ACHN (cell line): ENCODE measurements around the gene ME3.
"Not testable (repeated sequence)": the region's sequence is repeated elsewhere in the genome, so short reads cannot be mapped to it uniquely, and the experiment has no call there.

ENCODE experiments used
- DNase-seq: peaks from one replicate; pipeline ENCODE4 v3.0.0-alpha.2; 2015
- in situ Hi-C: cut with HindIII; loops from 2 replicates; pipeline ENCODE4 v1.10.0; 2017; ENCODE audit warnings: low sequenced_read_pairs, low pct_ligation_motif_present, low pct_unique_long_range_greater_than_20kb

ME3 gene

GRCh38 chr11:86629045-86629706 lies 43.2 kb downstream of the ME3 start:
- in situ Hi-C loops: no loop called here
- DNase-seq: no peak

GRCh38 chr11:86627776-86628455 lies 44.5 kb downstream of the ME3 start:
- in situ Hi-C loops: no loop called here
- DNase-seq: no peak

- DNase-seq: no peak
- in situ Hi-C loops: no loop called here
Observed at GRCh38 chr11:86625981-86626380, 46.4 kb downstream of the ME3 start.

GRCh38 chr11:86625544-86625943 lies 46.9 kb downstream of the ME3 start:
- no peak for DNase-seq
- in situ Hi-C loops: no loop called here

GRCh38 chr11:86624366-86624765 lies 48.0 kb downstream of the ME3 start:
- no peak for DNase-seq
- in situ Hi-C loops: no loop called here

GRCh38 chr11:86623736-86624135 lies 48.7 kb downstream of the ME3 start:
- no peak for DNase-seq
- in situ Hi-C loops: no loop called here

GRCh38 chr11:86623041-86623621 lies 49.3 kb downstream of the ME3 start:
- in situ Hi-C loops: no loop called here
- no peak for DNase-seq

- in situ Hi-C loops: no loop called here
- no peak for DNase-seq
Observed at GRCh38 chr11:86621854-86622253, 50.6 kb downstream of the ME3 start.

GRCh38 chr11:86620891-86621521 lies 51.4 kb downstream of the ME3 start:
- in situ Hi-C loops: no loop called here
- DNase-seq: no peak

- in situ Hi-C loops, DNase-seq: not testable (repeated sequence)
Observed at GRCh38 chr11:86619428-86619827, 53.0 kb downstream of the ME3 start.

GRCh38 chr11:86617502-86617901 lies 54.9 kb downstream of the ME3 start:
- in situ Hi-C loops: no loop called here
- DNase-seq: no peak

- no peak for DNase-seq
- in situ Hi-C loops: no loop called here
Observed at GRCh38 chr11:86615487-86615886, 56.9 kb downstream of the ME3 start.

- in situ Hi-C loops: no loop called here
- DNase-seq: no peak
Observed at GRCh38 chr11:86610559-86611341, 61.7 kb downstream of the ME3 start.

- in situ Hi-C loops: no loop called here
- peak; percentile 78 for DNase-seq
Observed at GRCh38 chr11:86608251-86608799, 64.1 kb downstream of the ME3 start.

GRCh38 chr11:86606836-86607481 lies 65.5 kb downstream of the ME3 start:
- in situ Hi-C loops: no loop called here
- DNase-seq: no peak

GRCh38 chr11:86606270-86606835 lies 66.1 kb downstream of the ME3 start:
- no peak for DNase-seq
- in situ Hi-C loops: no loop called here

GRCh38 chr11:86596861-86597586 lies 75.4 kb downstream of the ME3 start:
- no peak for DNase-seq
- in situ Hi-C loops: loop anchor here (25.0 kb wide), 1 partner anchor 135 kb away; no protein-coding TSS in a partner anchor
